ENCODE measurements around the gene HSPB8. TPM values are rescaled to one million over a fixed set of nuclear protein-coding genes. Genes with fewer than 3 reads are reported as not detected.

The HSPB8 gene
- polyA plus RNA-seq, 1 of the 3 experiments (the other 2 are of a cell fraction), result 1.2 TPM

DNA sequence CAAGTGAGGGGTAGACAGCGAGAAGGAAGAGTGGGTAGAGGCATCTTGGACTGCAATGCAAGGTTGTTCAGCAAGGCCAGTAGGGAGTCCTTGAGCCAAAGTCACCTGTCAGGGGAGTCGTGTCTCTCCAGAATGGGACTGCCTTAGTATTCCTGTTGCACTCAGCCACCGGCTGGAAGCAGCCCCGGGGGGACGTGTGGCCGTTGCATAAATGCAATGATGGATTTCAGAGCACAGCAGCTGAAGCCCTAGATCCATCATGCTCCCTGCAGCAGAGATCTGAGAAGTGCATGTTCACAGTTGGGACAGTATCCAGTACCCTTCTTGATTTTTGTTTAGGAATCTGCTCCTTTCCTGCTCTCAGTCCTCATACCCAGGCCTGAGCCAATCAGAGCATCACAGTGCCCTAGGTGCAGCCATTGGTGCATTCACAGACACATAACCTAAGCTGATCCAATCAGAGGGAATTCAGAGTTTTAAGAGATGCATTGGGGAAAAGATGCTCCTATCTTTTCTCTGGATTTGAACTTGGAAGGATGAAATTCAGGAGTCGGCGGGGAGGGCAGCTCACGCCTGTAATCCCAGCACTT is 62.9 kb downstream of the HSPB8 start:
- Histone ChIP-seq H4K20me1 (ENCODE audit: insufficient read depth) (no peaks in the 10 kb centered on the region), H3K27me3 (ENCODE audit: insufficient read depth) (no peaks in the 10 kb centered on the region), H3K4me1 (ENCODE audit: control insufficient read depth in 1 of 2, insufficient read depth in 2 of 2, low read depth in 1 of 2, low read length in 1 of 2) (peaks cover 0 to under 1% of the 10 kb centered on the region in 2 experiments; a peak in 1 of 4 replicates), H3K4me2 (no peak overlapping the region), H3K27ac (ENCODE audit: low read depth in 2 of 2, low read length in 1 of 2) (no peak overlapping the region), H3K36me3 (replicated peaks in 1 of 2; ENCODE audit: control insufficient read depth in 1 of 2, insufficient read depth in 2 of 2, low read length in 1 of 2) (no peaks in the 10 kb centered on the region), H3K9me3 (no peaks in the 10 kb centered on the region), H3K4me3 (ENCODE audit: low read depth in 2 of 2, low read length in 1 of 2) (no peak overlapping the region), H3F3A (replicated peaks; ENCODE audit: insufficient read depth) (no peaks in the 10 kb centered on the region), H3K79me2 (ENCODE audit: insufficient read depth) (no peaks in the 10 kb centered on the region), H3K9ac (no peak overlapping the region), H2AFZ (ENCODE audit: low read depth) (no peak overlapping the region), H3K9me2 (no peaks in the 10 kb centered on the region)
- TF ChIP-seq, protein P1, sequence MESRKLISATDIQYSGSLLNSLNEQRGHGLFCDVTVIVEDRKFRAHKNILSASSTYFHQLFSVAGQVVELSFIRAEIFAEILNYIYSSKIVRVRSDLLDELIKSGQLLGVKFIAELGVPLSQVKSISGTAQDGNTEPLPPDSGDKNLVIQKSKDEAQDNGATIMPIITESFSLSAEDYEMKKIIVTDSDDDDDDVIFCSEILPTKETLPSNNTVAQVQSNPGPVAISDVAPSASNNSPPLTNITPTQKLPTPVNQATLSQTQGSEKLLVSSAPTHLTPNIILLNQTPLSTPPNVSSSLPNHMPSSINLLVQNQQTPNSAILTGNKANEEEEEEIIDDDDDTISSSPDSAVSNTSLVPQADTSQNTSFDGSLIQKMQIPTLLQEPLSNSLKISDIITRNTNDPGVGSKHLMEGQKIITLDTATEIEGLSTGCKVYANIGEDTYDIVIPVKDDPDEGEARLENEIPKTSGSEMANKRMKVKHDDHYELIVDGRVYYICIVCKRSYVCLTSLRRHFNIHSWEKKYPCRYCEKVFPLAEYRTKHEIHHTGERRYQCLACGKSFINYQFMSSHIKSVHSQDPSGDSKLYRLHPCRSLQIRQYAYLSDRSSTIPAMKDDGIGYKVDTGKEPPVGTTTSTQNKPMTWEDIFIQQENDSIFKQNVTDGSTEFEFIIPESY (IDR thresholded peaks at IDR 0.05; ENCODE audit: borderline replicate concordance, low read depth), result no peak
- TF ChIP-seq POLR2AphosphoS5 (IDR thresholded peaks at IDR 0.05; ENCODE audit: low read depth, low read length) (no peak), RXRA (IDR thresholded peaks at IDR 0.05; ENCODE audit: borderline replicate concordance, low read depth) (no peak), FOSL2 (IDR thresholded peaks at IDR 0.05; ENCODE audit: borderline replicate concordance, low read depth) (no peak), RCOR1 (IDR thresholded peaks at IDR 0.05; ENCODE audit: low read length) (no peak), EZH2phosphoT487 (IDR thresholded peaks at IDR 0.05; ENCODE audit: borderline replicate concordance, low read depth) (no peak)
- TF ChIP-seq, protein P2, sequence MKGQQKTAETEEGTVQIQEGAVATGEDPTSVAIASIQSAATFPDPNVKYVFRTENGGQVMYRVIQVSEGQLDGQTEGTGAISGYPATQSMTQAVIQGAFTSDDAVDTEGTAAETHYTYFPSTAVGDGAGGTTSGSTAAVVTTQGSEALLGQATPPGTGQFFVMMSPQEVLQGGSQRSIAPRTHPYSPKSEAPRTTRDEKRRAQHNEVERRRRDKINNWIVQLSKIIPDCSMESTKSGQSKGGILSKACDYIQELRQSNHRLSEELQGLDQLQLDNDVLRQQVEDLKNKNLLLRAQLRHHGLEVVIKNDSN (IDR thresholded peaks at IDR 0.05; ENCODE audit: borderline replicate concordance, low read depth), result no peak
- TF ChIP-seq, protein P3, sequence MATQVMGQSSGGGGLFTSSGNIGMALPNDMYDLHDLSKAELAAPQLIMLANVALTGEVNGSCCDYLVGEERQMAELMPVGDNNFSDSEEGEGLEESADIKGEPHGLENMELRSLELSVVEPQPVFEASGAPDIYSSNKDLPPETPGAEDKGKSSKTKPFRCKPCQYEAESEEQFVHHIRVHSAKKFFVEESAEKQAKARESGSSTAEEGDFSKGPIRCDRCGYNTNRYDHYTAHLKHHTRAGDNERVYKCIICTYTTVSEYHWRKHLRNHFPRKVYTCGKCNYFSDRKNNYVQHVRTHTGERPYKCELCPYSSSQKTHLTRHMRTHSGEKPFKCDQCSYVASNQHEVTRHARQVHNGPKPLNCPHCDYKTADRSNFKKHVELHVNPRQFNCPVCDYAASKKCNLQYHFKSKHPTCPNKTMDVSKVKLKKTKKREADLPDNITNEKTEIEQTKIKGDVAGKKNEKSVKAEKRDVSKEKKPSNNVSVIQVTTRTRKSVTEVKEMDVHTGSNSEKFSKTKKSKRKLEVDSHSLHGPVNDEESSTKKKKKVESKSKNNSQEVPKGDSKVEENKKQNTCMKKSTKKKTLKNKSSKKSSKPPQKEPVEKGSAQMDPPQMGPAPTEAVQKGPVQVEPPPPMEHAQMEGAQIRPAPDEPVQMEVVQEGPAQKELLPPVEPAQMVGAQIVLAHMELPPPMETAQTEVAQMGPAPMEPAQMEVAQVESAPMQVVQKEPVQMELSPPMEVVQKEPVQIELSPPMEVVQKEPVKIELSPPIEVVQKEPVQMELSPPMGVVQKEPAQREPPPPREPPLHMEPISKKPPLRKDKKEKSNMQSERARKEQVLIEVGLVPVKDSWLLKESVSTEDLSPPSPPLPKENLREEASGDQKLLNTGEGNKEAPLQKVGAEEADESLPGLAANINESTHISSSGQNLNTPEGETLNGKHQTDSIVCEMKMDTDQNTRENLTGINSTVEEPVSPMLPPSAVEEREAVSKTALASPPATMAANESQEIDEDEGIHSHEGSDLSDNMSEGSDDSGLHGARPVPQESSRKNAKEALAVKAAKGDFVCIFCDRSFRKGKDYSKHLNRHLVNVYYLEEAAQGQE (IDR thresholded peaks at IDR 0.05; ENCODE audit: low read depth, low read length), result no peak
- TF ChIP-seq, protein P4, sequence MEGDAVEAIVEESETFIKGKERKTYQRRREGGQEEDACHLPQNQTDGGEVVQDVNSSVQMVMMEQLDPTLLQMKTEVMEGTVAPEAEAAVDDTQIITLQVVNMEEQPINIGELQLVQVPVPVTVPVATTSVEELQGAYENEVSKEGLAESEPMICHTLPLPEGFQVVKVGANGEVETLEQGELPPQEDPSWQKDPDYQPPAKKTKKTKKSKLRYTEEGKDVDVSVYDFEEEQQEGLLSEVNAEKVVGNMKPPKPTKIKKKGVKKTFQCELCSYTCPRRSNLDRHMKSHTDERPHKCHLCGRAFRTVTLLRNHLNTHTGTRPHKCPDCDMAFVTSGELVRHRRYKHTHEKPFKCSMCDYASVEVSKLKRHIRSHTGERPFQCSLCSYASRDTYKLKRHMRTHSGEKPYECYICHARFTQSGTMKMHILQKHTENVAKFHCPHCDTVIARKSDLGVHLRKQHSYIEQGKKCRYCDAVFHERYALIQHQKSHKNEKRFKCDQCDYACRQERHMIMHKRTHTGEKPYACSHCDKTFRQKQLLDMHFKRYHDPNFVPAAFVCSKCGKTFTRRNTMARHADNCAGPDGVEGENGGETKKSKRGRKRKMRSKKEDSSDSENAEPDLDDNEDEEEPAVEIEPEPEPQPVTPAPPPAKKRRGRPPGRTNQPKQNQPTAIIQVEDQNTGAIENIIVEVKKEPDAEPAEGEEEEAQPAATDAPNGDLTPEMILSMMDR (IDR thresholded peaks at IDR 0.05), result no peak
- WGBS (ENCODE audit: low lambda C conversion rate), result 79% methylated on average over 4 of the region's 9 CpGs
- no peak for DNase-seq
- ChIA-PET CTCF (interaction anchor here (0.6 kb wide), 1 partner anchor 108 kb away, joined by 3 read pairs; no protein-coding TSS in a partner anchor), POLR2A (no interaction called here)

Other genes starting within 250 kb of the HSPB8 start
- gene SRRM4, start 197.4 kb upstream of the HSPB8 start, polyA plus RNA-seq (2012; rRNA removed), result 0.03 and 0.05 TPM in 2 replicates
- not detected in 2 replicates for gene CCDC60, start 155.8 kb downstream of the HSPB8 start, polyA plus RNA-seq (2012; rRNA removed)

Measured in SK-N-SH (cell line).